Brain pericyte (primary cell): ENCODE data around the gene PAN2.
"Not testable (repeated sequence)": the region's sequence is repeated elsewhere in the genome, so short reads cannot be mapped to it uniquely, and the experiment has no call there.

Experiments used
- DNase-seq: peaks from one replicate; pipeline ENCODE4 v3.0.0-alpha.2; 2012; ENCODE audit warnings: low read depth, low spot score

PAN2 gene

GRCh38 chr12:56333679-56334489, at the start of gene PAN2:
Gene PAN2, minus strand, starts transcription at chr12:56334000. Its CDS starts 906 bp downstream, at chr12:56333094.
- DNase-seq, result peak; percentile 92

DNA sequence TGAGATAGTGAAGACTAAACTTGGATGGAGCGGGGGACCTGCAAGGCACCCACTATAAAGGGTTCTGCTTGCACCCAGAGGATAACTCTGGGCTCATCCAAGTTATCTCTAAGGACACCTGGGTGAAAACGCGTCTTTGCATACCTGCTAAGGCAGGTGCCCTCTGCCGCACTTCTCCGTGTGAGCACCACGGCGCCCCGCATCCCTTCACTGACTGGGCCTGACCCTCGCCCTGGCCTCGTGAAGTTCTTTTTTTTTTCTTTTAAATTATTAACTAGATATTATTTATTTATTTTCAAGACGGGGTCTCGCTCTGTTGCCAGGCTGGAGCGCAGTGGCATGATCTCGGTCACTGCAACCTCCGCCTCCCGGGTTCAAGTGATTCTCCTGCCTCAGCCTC, 48.8 kb upstream of the PAN2 start:
- DNase-seq, result no peak

- no peak for DNase-seq
Observed at GRCh38 chr12:56377989-56378316, 44.2 kb upstream of the PAN2 start.

DNA sequence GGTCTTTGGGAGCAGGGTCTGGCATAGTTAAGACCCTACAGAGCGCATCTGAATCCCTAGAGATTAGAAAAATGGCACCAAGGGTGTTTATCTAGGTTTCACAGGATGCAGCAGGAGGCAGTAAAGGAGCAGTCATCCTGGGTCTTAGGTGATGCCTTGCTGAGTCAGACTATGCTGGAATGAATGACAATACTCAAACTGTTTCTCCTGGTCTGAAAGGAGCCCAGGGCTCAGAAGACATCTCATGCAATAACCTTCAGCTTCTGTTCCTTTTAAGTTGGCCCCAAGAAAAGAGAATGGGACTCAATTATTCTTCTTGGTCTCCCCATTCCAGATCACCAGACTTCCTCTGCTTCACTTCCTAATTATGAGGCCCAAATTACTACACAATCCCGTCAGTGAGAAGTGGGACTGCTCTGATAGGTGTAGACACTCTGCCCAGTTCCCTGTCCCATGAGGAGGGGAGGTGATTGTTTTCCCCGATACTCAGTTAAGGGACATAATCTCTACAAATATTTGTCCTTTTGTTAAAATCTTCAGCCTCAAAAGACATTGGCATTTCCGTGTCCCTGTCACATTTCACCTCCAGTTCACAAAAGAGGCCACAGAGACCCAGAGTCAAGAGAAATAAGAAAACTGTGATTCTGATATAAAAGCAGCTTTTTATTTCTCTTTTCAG, 43.6 kb upstream of the PAN2 start:
- no peak for DNase-seq

DNA sequence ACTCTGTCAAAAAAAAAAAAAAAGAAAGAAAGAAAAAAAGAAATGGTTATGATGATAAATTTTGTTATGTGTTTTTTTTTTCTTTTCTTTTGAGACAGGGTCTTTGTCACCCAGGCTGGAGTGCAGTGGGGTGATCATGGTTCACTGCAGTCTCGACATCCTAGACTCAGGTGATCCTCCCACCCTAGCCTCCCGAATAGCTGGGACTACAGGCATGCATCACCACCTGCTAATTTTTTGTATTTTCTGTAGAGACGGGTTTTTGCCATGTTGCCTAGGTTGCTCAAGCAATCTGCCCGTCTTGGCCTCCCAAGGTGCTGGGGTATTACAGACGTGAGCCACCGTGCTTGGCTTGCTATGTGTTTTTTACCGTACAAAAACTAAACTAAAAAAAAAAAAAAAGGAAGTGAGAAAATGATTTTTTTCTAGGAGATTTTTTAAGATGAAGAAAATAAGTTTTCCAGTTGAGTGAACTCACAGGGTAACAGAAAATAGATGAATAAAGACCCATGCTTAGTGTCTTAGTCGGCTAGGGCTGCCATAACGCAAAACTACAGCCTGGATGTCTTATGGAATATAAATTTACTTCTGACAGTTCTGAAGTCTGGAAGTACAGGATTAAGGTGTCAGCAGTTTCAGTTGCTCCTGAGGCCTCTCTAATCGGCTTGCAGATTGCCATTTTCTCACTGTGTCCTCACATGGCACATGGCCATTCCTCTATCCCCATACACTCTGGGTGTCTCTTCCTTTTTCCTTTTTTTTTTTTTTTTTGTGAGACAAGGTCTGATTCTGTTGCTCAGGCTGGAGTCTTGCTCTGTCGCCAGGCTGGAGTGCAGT, 42.0 kb upstream of the PAN2 start:
- no peak for DNase-seq

- no peak for DNase-seq
Observed at GRCh38 chr12:56374726-56375597, 41.2 kb upstream of the PAN2 start.

- no peak for DNase-seq
Observed at GRCh38 chr12:56373515-56373914, 39.7 kb upstream of the PAN2 start.

GRCh38 chr12:56366948-56367347, 33.1 kb upstream of the PAN2 start:
- no peak for DNase-seq

DNA sequence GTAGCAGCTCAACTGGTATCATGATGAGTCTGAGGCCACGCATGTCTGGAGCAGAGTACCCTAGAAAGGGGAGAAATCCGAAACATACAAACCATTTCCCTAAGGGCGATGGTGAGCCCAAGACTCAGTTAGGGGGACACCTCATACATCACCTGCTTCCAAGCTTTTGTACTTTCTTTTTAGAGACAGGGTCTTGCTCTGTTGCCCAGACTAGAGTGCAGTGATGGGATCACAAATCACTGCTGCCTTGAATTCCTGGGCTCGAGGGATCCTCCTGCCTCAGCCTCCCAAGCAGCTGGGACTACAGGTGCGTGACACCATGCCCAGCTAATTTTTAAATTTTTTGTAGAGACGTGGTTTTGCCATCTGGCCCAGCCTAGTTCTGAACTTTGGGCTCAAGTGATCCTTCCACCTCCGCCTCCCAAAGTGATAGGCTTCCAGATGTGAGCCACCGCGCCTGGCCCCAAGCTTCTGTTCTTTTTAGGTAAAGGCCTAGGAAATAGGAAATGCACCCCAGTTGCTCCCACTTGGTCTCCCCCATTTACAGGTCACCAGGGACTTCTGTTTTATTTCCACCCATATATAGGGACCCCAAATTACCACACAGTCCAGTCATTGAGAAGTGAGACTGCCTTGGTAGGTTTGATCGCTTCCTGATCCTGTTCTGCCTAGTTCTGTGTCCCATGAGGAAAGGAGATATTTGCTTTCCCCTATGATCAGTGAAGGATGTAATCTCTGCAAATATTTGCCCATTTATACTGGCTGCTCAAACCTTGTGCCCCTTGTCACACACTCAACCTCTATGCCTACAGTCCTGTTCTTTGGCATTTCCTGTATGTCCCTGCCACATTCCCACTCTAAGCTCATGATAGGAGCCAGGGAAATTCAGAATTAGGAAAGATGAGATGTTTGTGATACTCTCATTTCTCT, 28.6 kb upstream of the PAN2 start, which contains the start of gene APOF:
APOF (minus strand) TSS at position 728 of the 930 bp plus-strand sequence; CDS start at position 616, 112 bp downstream.
- no peak for DNase-seq

DNA sequence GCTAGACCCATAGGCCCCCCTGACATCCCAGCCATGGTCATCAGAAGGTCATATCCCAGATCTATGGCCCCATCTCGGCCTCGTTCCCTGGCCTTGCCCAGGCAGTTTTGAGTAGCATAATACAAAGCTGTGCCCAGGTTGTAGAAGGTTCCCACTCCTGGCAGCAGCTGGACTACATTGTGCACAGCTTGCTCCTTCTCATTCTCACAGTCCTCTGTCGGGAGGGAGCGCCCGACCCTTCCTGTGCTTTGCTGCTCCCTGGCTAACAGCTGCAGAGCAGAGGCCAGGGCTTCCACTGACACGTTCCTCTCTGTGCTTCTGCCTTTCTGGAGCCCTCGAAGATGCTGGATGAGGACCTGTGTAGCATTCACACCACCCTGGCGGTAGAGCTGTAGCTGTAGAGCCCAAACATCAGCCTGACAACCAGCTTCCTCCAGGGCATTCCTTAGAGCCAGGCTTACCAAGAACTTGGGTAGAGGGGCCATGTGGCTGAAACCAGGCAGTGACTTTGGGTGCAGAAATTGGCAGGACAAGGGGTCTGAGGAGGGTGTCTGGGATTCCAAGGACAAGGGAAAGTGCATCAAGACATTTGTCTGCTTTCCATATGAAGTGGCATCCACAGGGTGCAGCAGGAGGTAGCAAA, 27.8 kb upstream of the PAN2 start:
- DNase-seq, result no peak

- DNase-seq, result peak; percentile 99
Observed at GRCh38 chr12:56359851-56360767, 26.3 kb upstream of the PAN2 start, which contains the start of gene STAT2. Gene STAT2, minus strand, starts transcription at chr12:56360107. Its CDS starts 3,536 bp downstream, at chr12:56356571.

DNA sequence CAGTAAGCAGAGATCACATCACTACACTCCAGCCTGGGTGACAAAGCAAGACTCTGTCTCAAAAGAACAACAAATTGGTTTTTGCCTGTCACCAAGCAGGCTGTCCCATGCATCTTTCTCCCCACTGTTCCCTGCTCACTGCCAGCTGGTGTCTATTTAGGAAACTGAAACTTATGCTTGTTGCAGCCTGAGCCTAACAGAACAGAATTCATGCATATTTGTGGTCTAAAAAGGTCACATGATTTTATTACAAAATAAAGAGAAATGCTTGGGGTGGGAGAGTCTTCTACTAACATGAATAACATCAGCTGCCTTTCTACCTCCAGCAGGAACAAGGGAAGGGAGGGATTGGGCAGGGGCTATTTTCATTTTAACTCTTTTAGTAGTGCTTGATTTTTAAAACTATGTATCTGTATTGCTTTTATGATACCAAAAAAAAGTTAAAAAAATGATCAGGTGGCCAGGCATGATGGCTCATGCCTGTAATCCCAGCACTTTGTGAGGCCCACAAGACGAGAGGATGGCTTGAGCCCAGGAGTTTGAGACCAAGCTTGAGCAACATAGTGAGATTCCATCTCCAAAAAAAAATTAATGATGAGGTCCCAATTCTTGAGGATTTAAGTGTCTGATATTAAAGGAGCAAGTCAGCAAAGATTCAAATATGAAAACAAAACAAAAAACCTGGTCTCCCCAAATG, 25.2 kb upstream of the PAN2 start:
- peak; percentile 18 for DNase-seq

DNA sequence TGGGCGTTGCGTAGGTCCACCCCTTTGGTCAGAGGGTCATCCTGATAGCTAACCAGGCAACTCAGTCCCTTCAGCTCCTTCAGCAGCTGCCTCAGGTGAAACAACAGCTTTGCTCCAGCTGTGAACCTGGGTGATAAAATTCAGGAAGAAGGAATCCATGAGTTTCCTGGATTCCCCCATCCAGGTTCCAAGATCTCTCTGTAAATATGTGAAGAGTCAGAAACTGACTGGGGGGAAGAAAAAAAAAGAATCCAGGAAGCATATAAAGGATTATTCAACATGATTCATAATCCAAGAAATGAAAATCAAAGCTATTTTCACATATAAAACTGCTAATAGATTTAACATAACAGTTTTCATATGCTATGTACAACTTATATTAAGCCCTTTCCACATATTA, 17.5 kb upstream of the PAN2 start:
- DNase-seq, result no peak

- DNase-seq, result no peak
Observed at GRCh38 chr12:56350662-56351061, 16.9 kb upstream of the PAN2 start.

DNA sequence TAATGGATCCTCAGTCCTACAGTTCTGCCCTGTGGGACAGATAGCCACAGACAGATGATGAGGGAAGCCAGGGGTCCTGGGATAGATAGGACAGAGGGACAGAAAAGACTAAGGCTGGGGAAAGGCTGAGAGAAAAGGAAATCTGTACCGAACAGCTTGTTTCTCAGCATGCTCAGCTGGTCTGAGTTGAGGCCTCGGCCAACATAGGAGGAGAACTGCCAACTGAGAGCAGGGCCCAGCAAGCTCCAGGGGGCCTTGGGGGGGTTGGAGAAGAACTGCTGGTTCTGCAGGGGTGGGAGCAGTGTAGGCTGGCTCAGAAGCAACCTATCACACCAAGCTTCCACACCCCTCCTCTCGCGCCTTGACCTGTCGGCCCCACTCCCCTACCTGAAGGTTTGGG, 15.0 kb upstream of the PAN2 start:
- no peak for DNase-seq

DNA sequence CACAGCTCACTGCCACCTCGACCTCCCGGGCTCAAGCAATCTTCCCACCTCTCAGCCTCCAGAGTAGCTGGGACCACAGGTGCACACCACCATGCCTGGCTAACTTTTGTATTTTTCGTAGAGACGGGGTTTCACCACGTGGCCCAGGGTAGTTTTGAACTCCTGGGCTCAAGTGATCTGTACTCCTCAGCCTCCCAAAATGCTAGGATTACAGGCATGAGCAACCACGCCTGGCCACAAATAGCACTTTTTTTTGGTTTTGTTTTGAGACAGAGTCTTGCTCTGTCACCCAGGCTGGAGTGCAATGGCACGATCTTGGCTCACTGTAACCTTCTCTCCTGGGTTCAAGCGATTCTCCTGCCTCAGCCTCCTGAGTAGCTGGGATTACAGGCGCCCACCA, 13.5 kb upstream of the PAN2 start:
- DNase-seq, result not testable (repeated sequence)

DNA sequence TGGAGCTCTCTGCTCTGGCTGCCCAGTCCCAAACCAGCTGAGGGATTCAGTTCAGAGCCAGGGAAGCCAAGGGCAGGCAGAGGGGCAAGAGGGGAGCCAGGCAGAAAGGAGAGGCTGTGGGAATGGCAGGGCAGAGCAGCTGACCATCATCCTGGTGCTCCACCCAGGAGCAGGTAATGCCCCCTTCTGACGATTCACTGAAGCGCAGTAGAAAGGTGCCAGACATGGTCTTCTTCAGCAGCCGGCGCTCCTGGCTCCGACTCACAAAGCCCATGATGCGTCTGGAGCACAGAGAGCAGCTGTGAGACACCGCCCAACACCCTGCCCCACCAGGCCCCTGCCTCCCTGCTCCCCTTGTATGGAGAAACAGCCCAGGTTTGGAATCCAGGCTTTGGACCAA, 12.9 kb upstream of the PAN2 start:
- DNase-seq, result no peak

DNA sequence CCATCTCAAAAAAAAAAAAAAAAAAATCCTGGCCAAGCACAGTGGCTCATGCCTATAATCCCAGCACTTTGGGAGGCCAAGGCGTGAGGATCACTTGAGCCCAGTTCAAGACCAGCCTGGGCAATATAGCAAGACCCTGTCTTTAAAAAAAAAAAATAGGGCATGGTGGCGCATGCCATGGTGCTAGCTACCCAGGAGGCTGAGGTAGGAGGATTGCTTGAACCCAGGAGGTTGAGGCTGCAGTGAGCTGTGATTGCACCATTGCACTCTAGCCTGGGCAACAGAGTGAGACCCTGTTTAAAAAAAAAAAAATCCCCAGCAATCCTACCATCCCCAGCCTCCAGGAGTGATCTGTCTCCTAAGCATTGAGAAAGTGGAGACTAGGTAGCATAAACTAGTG, 8.5 kb upstream of the PAN2 start:
- DNase-seq, result not testable (repeated sequence)
